HEK293T (cell line): ENCODE data around the gene TNFAIP8L2.

Experiments used
- CTCF ChIA-PET: fragments of 350-600 bp; formaldehyde crosslinking; extraction: SDS; loops from one replicate; lab custom pipeline; 2021; ENCODE audit warnings: antibody characterized with exemption, inconsistent platforms; lab: Yijun Ruan, JAX
- POLR2A ChIA-PET: fragments of 350-600 bp; formaldehyde crosslinking; extraction: SDS; loops from one replicate; lab custom pipeline; 2020; ENCODE audit warnings: antibody characterized with exemption, inconsistent platforms; lab: Yijun Ruan, JAX
- DNase-seq: peaks from one replicate; pipeline ENCODE4 v3.0.0; 2012; ENCODE audit warnings: mixed read lengths; ENCODE audit errors: extremely low spot score
- ARNT ChIP-seq: fragments of 450-650 bp; IDR thresholded peaks from 2 replicates; pipeline ENCODE4 v1.6.1; 2017; ENCODE audit warnings: mild to moderate bottlenecking
- BHLHE40 ChIP-seq: fragments of 450-650 bp; IDR thresholded peaks from 2 replicates; pipeline ENCODE4 v1.6.1; 2016; ENCODE audit warnings: mild to moderate bottlenecking, moderate library complexity, borderline replicate concordance
- CTBP1 ChIP-seq: fragments of 450-650 bp; IDR thresholded peaks from 2 replicates; pipeline ENCODE4 v1.6.1; 2016; ENCODE audit warnings: borderline replicate concordance
- ELF4 ChIP-seq: fragments of 450-650 bp; IDR thresholded peaks from 2 replicates; pipeline ENCODE4 v1.6.1; 2017; ENCODE audit warnings: antibody characterized with exemption
- FOXA1 ChIP-seq: fragments of 450-650 bp; IDR thresholded peaks from 2 replicates; pipeline ENCODE4 v1.6.1; 2016; ENCODE audit warnings: mild to moderate bottlenecking
- FOXK2 ChIP-seq: fragments of 450-650 bp; IDR thresholded peaks from 2 replicates; pipeline ENCODE4 v1.6.1; 2016; ENCODE audit warnings: mild to moderate bottlenecking
- FOXM1 ChIP-seq: fragments of 450-650 bp; IDR thresholded peaks from 2 replicates; pipeline ENCODE4 v1.6.1; 2017; ENCODE audit warnings: mild to moderate bottlenecking, borderline replicate concordance
- HDGF ChIP-seq: fragments of 450-650 bp; IDR thresholded peaks from 2 replicates; pipeline ENCODE4 v1.6.1; 2017; ENCODE audit warnings: antibody characterized with exemption, borderline replicate concordance
- L3MBTL2 ChIP-seq: fragments of 450-650 bp; conservative IDR thresholded peaks from 2 replicates; pipeline ENCODE4 v1.6.1; 2016; ENCODE audit warnings: mild to moderate bottlenecking
- LEF1 ChIP-seq: fragments of 450-650 bp; IDR thresholded peaks from 2 replicates; pipeline ENCODE4 v1.6.1; 2017; ENCODE audit warnings: mild to moderate bottlenecking, borderline replicate concordance
- NFRKB ChIP-seq: fragments of 450-650 bp; IDR thresholded peaks from 2 replicates; pipeline ENCODE4 v1.6.1; 2016; ENCODE audit warnings: mild to moderate bottlenecking, moderate library complexity
- PKNOX1 ChIP-seq: fragments of 450-650 bp; IDR thresholded peaks from 2 replicates; pipeline ENCODE4 v1.6.1; 2016
- SP1 ChIP-seq: fragments of 450-650 bp; IDR thresholded peaks from 2 replicates; pipeline ENCODE4 v1.6.1; 2017
- SUZ12 ChIP-seq: fragments of 450-650 bp; IDR thresholded peaks from 2 replicates; pipeline ENCODE4 v1.6.1; 2016; ENCODE audit warnings: mild to moderate bottlenecking
- TARDBP ChIP-seq: fragments of 450-650 bp; IDR thresholded peaks from 2 replicates; pipeline ENCODE4 v1.6.1; 2016
- ZNF384 ChIP-seq: fragments of 450-650 bp; IDR thresholded peaks from 2 replicates; pipeline ENCODE4 v1.6.1; 2016

TNFAIP8L2 gene

GRCh38 chr1:151157067-151157531 is 650 bp downstream of the TNFAIP8L2 start:
- ChIA-PET CTCF (interaction anchor here (0.9 to 3.7 kb wide), 5 partner anchors 12 to 151 kb away, joined by 3 to 51 read pairs (median 4); partner anchors contain the start of gene MINDY1), POLR2A (interaction anchor here (0.7 to 1.9 kb wide), 6 partner anchors 8 to 125 kb away, joined by 3 to 7 read pairs (median 4); partner anchors contain the start of genes LYSMD1, VPS72 and ZNF687)
- no peak for DNase-seq
- no peak for TF ChIP-seq ARNT
- TF ChIP-seq SUZ12: no peak
- no peak for TF ChIP-seq ZNF384
- no peak for TF ChIP-seq CTBP1
- TF ChIP-seq ELF4: no peak
- no peak for TF ChIP-seq HDGF
- TF ChIP-seq FOXK2: no peak
- no peak for TF ChIP-seq SP1
- no peak for TF ChIP-seq FOXM1
- TF ChIP-seq NFRKB: no peak
- TF ChIP-seq LEF1: no peak
- no peak for TF ChIP-seq FOXA1
- TF ChIP-seq PKNOX1: no peak
- no peak for TF ChIP-seq L3MBTL2
- TF ChIP-seq TARDBP: no peak
- no peak for TF ChIP-seq BHLHE40

- POLR2A ChIA-PET: interaction anchor here (1.2 kb wide), 1 partner anchor 40 kb away, joined by 3 read pairs; no protein-coding TSS in a partner anchor
- TF ChIP-seq NFRKB (no peak), TARDBP (no peak), PKNOX1 (no peak), ARNT (no peak), LEF1 (no peak), SUZ12 (no peak), ZNF384 (no peak), FOXA1 (no peak)
- no peak for DNase-seq
- CTCF ChIA-PET: interaction anchor here (0.5 to 3.7 kb wide), 2 partner anchors 58 to 66 kb away, joined by 4 to 51 read pairs; no protein-coding TSS in a partner anchor
Observed at GRCh38 chr1:151158326-151158725, 1.9 kb downstream of the TNFAIP8L2 start.

GRCh38 chr1:151158751-151159251 is 2.4 kb downstream of the TNFAIP8L2 start:
- no peak for DNase-seq
- CTCF ChIA-PET: interaction anchor here (0.5 to 1.1 kb wide), 2 partner anchors 59 to 67 kb away, joined by 3 to 4 read pairs; no protein-coding TSS in a partner anchor
- POLR2A ChIA-PET: no interaction called here
- no peak for TF ChIP-seq SUZ12
- TF ChIP-seq ELF4: no peak
- no peak for TF ChIP-seq ARNT
- no peak for TF ChIP-seq ZNF384
- TF ChIP-seq FOXA1: no peak
- no peak for TF ChIP-seq LEF1
- no peak for TF ChIP-seq SP1
- no peak for TF ChIP-seq HDGF
- TF ChIP-seq FOXK2: no peak
- no peak for TF ChIP-seq CTBP1
- no peak for TF ChIP-seq PKNOX1
- TF ChIP-seq BHLHE40: no peak
- TF ChIP-seq NFRKB: no peak
- no peak for TF ChIP-seq L3MBTL2

- ChIA-PET POLR2A (no interaction called here), CTCF (interaction anchor here (1.1 kb wide), 1 partner anchor 60 kb away, joined by 3 read pairs; no protein-coding TSS in a partner anchor)
- DNase-seq: no peak
- TF ChIP-seq L3MBTL2 (no peak), SP1 (no peak), HDGF (no peak), PKNOX1 (no peak), TARDBP (no peak), FOXA1 (no peak)
Observed at GRCh38 chr1:151159373-151159772, 2.9 kb downstream of the TNFAIP8L2 start.

GRCh38 chr1:151164732-151165280 is 8.4 kb downstream of the TNFAIP8L2 start:
- POLR2A ChIA-PET: interaction anchor here (0.7 to 2.2 kb wide), 11 partner anchors 8 to 158 kb away, joined by 3 to 17 read pairs (median 4); partner anchors contain the start of genes MINDY1, TMOD4, TNFAIP8L2 and VPS72
- CTCF ChIA-PET: interaction anchor here (2.0 kb wide), 1 partner anchor 65 kb away, joined by 8 read pairs; no protein-coding TSS in a partner anchor
- TF ChIP-seq FOXK2 (no peak), NFRKB (no peak), HDGF (0 out of 2 replicates have a peak, but pooled peaks have one; percentile 11), LEF1 (no peak), ARNT (no peak), ZNF384 (no peak), ELF4 (no peak)
- no peak for DNase-seq

- TF ChIP-seq FOXM1 (no peak), ARNT (no peak), HDGF (no peak), L3MBTL2 (no peak), SP1 (no peak), TARDBP (no peak), FOXA1 (no peak), BHLHE40 (no peak), FOXK2 (no peak), SUZ12 (no peak), ELF4 (no peak), LEF1 (no peak), CTBP1 (no peak), NFRKB (no peak), PKNOX1 (no peak), ZNF384 (no peak)
- ChIA-PET POLR2A (interaction anchor here (0.7 to 2.2 kb wide), 11 partner anchors 9 to 159 kb away, joined by 3 to 17 read pairs (median 4); partner anchors contain the start of genes MINDY1, TMOD4, TNFAIP8L2 and VPS72), CTCF (interaction anchor here (1.0 to 2.0 kb wide), 2 partner anchors 12 to 66 kb away, joined by 3 to 8 read pairs; no protein-coding TSS in a partner anchor)
- peak; percentile 62 for DNase-seq
Observed at GRCh38 chr1:151165281-151165737, 8.9 kb downstream of the TNFAIP8L2 start.
